Upper lobe of left lung (tissue), 4 donors: ENCODE data around the gene DOCK10.

Source experiments
- POLR2A ChIP-seq, 4 donors: fragments of 450-650 bp; IDR thresholded peaks; one replicate each; pipeline ENCODE4 v1.5.1; 2016 to 2017; ENCODE audit warnings: antibody characterized with exemption in 4 of 4, mild to moderate bottlenecking in 2 of 4
- POLR2AphosphoS5 ChIP-seq, 2 donors: sonication (generic); formaldehyde crosslinking; IDR thresholded peaks; one replicate each; pipeline ENCODE4 v1.5.1; 2017; ENCODE audit warnings: antibody characterized with exemption in 2 of 2
- TF ChIP-seq, protein P1 (sequence below), 6 experiments: fragments of 450-650 bp in 4 of 6; fragments of 200-600 bp in 2 of 6; sonication (generic) in 2 of 6; IDR thresholded peaks; one replicate each; pipeline ENCODE4 v1.5.1; 2016 to 2019; ENCODE audit warnings: antibody characterized with exemption in 6 of 6

DNA sequence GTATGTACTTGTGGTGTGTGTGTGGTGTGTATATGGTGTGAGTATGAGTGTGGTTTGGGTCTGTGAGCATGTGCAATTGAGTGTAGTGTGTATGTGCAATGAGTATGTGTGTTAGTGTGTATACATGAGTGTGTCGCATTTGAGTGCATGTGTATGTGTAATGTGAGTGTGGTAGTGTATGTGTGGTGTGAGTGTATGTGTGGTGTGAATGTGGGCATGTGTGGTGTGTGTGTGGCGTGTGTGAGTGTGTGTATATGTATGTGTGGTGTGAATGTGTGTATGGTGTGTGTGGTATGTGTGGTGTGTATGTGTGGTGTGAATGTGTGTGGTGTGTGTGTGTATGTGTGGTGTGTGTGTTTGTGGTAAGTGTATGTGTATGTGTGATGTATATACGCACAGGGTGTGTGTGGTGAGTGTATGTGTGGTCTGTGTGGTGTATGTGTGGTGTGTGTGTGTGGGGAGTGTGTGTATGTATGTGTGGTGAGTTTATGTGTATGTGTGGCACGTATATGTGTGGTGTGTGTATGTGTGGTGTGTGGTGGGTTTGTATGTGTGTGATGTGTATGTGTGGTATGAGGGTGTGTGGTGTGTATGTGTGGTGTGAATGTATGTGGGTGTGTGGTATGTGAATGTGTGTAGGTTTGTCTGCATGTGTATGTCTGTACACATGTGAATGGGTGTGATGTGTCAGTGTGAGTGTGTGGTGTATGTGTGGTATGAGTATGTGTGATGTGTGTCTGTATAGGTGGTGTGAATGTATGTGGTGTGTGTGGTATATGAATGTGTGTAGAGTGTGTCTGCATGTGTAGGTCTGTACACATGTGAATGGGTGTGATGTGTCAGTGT is 123.4 kb downstream of the DOCK10 start:
- no peak for TF ChIP-seq POLR2AphosphoS5 (IDR thresholded peaks at IDR 0.05)
- TF ChIP-seq, protein P1, sequence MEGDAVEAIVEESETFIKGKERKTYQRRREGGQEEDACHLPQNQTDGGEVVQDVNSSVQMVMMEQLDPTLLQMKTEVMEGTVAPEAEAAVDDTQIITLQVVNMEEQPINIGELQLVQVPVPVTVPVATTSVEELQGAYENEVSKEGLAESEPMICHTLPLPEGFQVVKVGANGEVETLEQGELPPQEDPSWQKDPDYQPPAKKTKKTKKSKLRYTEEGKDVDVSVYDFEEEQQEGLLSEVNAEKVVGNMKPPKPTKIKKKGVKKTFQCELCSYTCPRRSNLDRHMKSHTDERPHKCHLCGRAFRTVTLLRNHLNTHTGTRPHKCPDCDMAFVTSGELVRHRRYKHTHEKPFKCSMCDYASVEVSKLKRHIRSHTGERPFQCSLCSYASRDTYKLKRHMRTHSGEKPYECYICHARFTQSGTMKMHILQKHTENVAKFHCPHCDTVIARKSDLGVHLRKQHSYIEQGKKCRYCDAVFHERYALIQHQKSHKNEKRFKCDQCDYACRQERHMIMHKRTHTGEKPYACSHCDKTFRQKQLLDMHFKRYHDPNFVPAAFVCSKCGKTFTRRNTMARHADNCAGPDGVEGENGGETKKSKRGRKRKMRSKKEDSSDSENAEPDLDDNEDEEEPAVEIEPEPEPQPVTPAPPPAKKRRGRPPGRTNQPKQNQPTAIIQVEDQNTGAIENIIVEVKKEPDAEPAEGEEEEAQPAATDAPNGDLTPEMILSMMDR (IDR thresholded peaks at IDR 0.05): no peak
- no peak for TF ChIP-seq POLR2A (IDR thresholded peaks at IDR 0.05)
